Renal pelvis (tissue), 4 donors: ENCODE data around the gene ATOH7. TPM values are rescaled to one million over a fixed set of nuclear protein-coding genes. Genes with fewer than 3 reads are reported as not detected.
"Not testable (repeated sequence)": the region's sequence is repeated elsewhere in the genome, so short reads cannot be mapped to it uniquely, and the experiment has no call there.

Experiments
- DNase-seq: peaks from one replicate; pipeline ENCODE4 v3.0.0-alpha.2; 2013
- polyA plus RNA-seq, 3 donors: library from polyadenylated mRNA; unstranded; fragments of 120-200 nt; gene quantifications; one replicate each; pipeline ENCODE4 v1.2.1, GENCODE V29; 2013; ENCODE audit not compliant: insufficient read length in 3 of 3

ATOH7 gene
- polyA plus RNA-seq, 3 donors = 1.4 to 2.6 (median 1.4) TPM

DNA sequence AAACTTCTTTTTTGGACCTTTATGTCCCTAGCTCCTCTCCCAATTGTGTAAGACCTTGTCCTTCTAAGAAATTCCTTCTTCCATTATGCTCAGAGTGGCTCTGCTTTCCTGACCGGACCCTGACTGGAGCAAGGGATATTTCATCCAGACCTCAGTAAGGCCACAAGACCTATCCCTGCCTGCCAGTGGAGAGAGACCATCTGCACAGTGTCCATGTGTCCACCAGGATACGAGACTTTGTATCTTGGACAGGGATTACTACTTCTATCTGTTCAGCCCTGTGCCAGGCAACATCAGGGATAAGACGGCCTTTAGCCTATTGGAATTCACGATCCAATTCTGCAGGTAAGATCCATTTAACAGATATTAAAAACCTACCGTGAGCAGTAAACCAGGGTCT is 7.2 kb upstream of the ATOH7 start:
- DNase-seq = no peak

DNA sequence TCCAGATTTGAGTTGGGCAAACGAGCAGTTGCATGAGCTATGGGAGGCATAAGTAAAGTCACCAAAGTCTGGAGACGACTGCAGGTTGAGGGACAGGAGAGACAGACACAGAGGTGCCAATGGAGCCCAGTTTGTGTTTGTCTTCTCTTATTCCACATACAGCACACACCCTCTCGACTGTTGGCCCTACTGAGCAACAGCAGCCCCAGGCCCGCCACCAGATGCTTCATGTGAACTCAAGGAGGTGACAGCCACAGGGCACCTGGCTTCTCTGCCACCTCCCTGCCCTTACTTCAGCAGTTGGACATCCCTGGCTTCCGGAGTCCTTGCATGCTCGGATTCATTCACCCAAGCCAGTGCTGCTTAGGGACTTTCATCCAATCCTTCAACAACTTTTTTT is 6.5 kb upstream of the ATOH7 start:
- DNase-seq = no peak

DNA sequence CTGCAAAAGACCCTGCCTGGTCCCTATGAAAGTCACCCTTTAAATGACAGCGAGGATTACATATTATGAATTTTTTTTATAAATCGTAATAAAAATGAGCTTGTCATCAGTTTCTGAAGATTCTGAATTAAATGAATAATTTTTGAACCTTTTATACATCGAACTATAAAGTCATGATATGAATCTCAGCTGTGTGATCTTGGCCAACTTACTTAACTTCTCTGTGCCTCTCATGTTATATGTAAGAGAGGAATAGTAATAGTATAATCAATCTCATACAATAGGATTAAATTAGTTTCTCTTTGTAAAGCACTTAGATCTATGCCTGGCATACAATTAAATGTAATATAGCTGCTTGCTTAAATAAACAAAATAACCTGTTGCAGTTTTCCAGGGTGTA is 5.3 kb upstream of the ATOH7 start:
- DNase-seq = no peak

DNA sequence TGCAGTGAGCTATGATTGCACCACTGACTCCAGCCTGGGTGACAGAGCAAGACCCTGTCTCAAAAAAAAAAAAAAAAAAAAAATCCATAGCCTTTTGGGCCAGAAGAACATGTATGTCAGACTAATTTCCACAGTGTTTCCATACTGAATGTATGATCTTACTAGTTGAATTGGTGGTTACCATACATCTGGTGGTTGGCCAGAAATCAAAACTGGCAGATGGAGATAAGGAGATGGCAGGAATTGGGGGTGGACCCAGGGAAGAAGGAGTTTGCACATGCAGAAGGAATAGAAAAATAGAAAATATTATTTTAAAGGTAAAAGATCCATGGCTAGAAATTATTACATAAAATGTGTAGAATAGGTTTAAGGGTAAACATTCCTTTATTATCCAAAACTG is 3.7 kb upstream of the ATOH7 start:
- DNase-seq = no peak

DNA sequence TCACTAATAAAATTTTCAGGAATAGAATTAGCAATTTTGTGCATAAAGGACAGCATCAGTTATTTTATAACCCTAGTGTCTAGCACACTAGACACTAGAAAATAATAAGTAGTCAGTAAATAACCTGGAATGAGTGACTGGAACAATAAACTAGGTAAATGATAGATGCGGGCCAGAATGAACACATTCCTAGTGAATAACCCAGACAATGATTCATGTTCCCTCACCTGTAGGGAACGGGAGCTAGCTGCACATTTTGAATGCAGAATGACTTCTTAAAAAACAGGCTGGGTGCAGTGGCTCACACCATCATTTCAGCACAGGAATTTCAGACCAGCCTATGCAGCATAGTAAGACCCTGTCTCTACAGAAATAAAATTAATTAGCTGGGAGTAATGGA is 3.2 kb upstream of the ATOH7 start:
- DNase-seq = no peak

DNA sequence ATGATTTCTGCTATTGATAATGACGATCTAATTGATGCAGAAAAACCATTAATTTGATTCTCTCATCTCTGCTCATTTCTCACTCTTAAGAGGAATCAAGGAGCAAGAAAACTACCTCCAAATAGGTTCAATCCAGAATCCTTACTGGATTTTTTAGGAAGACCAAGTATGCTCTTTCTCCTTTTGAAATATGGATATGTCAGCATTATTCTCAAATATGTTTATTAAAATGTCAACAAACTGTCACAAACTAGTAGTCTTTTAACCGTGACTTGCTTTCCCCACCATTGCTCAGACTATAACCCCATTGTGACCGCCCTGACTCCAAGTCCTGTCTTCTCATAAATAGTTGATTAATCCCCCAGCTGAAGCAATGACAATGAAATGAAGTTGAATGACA is 1.1 kb upstream of the ATOH7 start:
- DNase-seq = no peak

DNA sequence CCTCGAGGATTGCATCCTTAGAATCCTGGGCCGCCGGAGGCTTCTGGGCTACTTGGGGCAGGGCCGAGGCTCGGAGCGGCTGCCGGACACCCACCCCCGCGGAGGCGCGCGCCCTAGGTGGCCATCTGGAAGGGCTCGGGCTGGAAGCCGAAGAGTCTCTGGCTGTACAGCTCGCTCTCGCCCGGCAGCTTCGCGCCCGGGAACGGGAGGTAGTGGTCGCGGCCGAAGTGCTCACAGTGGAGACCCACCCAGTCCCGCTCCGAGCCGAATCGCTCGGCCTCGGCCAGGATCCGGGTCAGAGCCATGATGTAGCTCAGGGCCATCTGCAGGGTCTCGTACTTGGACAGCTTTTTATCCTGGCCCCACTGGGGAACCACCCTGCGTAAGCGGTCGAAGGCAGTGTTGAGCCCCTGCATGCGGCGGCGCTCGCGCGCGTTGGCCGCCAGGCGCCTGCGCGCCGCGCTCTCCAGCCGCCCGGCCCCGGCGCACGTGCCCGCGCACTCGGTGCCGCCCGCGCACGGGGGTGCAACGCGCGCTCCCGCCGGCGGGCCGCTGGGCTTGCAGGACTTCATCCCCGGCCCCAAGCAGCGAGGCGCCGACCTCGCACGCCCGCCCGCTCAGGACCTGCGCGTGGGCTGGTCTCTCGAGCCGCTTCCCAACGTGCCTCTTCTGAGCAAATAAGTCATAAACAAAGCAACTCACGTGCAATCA is 652 bp downstream of the ATOH7 start:
- DNase-seq = peak; percentile 78

DNA sequence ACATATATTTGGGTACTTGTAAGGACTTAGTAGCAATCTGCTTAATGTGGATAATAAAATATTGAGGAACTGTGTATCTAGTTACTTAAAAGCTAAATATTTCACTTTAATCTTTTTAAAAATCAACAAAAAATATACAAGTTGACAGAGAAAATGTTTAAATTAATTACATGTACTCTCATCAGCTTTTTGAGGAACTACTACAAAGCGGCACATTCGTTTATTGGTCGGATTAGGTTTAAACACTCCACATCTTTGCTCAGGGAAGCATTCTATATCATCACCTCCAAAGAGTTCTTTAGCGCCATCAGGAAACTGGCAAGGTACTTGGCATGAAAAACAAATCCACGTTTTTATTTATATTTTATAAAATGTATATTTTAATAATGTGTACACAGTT is 1.6 kb downstream of the ATOH7 start:
- no peak for DNase-seq

DNA sequence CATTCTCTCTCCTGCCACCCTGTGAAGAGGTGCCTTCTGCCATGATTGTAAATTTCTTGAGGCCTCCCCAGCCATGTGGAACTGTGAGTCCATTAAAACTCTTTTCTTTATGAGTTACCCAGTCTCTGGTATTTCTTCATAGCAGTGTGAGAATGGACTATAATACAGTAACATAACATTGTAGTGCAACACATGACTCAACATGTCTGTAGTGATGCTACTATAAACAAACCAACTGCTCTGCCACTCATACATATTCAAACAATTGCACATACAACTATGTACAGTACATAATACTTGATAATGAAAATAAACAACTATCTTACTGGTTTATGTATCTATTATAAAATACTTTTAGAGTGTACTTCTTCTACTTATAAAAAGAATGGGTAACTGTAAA is 7.1 kb downstream of the ATOH7 start:
- DNase-seq = no peak

DNA sequence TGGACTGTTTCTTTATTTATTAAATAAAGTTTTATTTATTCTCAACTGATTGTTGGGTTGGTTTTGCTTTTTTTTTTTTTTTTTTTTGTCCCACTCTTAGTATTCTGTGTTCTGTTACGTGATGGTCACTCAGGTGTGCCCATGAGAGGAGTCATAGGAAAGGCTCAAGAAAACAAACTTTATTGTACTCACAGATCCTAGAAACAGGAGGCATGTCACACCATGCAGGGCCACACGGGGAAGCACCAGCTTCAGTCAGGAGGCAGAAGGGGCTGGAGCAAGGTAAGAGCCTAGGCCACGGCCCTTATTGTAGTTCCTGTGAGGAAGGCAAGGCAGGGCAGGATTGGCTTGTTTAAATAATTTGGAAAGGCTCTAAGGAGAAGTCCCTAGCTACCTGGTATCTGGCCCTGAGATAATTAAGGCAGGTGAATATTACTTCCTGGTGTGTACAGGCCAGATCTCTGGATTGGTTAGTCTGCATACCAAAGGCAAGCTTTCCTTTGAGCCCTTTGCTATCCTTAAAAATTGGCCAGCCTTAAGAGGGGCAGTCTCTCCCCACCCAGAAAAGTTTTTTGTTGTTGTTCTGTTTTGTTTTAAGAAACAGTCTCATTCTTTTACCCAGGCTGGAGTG is 8.3 kb downstream of the ATOH7 start:
- DNase-seq = no peak

DNA sequence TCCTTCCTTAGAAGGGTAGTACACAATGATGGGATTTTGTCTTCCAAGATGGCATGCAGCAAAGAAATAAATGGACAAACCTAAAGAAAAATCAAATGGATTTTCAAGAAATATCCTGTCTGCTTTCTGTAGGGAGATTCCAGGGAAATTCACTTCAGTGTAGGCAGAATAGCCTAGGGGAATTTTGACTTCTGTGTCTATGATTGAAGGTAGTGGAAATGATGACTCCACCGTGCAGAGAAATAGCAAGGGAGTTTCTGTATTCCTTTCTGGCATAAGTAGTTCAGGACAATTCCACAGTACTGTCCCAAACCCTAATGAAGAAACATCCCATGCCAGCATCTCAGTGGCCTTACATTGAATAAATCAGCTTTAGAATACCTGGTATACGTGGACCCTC is 9.5 kb downstream of the ATOH7 start:
- DNase-seq = no peak

DNA sequence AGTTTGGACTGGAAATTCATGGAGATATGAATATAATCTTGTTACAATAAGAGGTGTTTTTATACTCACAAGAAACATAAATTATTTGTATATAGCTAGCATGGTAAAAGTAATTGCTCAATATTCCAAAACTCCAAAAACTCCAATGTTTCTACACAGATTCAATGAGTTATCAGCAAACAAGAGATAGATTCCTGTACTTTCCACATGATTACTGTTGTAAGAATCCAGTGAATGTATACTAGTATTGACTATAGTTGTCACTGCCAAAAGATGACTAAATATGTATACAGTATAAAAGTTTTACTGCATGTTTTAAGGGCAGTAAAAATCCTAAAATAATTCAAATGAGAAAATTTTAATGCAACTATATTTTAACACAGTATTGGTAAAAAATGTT is 10.7 kb downstream of the ATOH7 start:
- no peak for DNase-seq

DNA sequence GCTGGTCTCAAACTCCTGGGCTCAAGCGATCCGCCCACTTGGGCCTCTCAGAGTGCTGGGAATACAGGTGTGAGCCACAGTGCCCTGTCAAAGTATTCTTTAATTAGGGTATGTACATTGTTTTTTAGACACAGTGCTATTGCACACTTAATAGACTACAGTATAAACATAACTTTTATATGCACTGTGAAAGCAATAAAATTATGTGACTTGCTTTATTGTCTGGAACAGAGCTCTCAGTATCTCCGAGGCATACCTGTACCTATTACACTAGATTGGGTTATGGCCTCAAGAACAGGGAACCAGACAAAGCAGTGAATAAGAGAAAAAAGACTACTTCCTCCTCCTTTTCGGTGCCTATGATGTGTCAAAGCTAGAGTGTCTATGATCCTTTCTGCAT is 13.1 kb downstream of the ATOH7 start:
- DNase-seq = no peak

DNA sequence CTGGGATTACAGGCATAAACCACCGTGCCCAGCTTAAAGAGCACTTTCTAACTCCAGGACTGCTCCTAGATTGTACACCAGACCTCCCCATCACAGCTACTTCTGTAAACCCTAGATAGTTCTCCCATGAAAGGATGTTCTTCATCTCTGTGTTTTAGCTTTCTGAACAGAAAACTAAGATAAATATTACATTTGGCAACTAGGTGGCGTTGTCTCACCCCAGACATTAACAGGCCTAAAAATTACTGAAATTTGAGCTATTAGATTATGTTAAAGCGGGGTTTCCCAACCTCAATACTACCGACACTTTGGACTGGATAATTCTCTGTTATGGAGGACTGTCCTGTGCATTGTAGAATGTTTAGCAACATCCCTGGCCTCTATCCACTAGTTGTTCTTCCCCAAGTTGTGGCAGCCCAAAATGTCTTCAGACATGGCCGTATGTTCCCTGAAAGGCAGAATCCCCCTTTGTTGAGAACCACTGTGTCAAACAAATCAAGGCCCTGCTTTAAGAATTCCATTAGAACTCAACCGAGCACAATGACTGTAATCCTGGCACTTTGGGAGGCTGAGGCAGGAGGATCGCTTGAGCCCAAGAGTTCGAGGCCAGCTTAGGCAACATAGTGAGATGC is 19.1 kb downstream of the ATOH7 start:
- DNase-seq = no peak

DNA sequence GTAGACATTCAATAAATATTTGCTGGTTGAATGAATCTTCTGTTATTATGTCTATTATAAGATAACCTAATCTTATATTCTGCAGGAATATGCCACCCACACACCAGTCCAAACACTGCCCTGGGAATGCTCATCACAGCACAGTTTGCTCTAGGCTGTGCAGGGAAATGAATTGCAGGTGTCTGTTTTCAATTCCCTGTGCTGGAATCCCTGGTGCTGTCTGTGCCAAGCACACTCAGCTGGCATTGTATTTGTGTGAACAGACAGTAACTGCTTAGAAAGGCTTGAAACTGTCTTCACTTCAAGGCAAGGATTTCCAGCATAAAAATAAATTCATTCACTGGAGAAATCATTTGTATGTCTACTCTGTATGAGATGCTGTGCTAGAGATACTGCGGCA is 20.2 kb downstream of the ATOH7 start:
- DNase-seq = no peak

DNA sequence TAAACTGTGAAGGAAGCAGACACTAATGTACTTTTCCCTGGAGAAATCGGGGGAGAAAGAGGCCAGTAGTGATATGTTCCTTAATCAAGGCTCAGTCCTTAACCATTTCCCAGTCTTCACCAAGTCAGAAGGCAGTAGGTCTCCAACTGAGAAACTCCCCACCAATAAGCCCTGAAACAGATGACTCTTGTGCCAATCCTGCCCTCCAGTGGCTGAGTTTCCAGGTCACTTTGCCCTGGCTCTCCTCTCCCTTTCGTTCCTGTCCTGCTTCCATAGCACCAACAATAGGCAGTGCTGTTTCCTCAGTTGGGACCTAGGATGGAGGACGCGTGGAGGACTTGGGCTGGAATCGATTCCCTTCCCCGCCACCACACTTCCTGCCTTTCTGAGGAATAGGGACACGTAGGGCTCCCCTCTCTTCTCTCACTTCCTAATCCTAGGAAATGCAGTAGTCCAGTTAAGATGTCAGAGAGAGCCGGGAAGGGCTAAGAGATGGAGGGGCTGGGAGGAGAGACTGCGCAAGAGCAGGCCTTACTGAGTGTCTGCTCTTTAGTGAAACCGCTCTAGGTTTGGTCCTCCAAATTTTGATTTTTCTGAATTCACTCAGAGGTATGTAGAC is 23.4 kb downstream of the ATOH7 start:
- peak; percentile 52 for DNase-seq

DNA sequence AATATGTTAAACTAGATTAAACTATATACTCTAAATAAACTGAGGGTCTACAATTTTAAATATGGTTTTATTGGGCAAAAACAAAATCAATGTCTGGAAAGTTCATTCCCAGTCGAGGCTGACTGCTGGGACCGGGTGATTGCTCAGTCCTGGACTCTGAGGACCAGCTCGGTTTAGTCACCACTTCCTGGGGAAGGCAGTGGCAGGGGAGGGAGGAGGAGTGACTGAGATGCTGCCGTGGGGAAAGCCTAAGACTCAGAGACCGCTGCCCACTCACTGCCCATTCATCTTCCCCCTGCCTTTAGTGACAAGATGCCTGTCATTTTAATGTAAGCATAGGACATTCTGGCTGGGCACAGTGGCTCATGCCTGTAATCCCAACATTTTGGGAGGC is 29.0 kb downstream of the ATOH7 start:
- no peak for DNase-seq

DNA sequence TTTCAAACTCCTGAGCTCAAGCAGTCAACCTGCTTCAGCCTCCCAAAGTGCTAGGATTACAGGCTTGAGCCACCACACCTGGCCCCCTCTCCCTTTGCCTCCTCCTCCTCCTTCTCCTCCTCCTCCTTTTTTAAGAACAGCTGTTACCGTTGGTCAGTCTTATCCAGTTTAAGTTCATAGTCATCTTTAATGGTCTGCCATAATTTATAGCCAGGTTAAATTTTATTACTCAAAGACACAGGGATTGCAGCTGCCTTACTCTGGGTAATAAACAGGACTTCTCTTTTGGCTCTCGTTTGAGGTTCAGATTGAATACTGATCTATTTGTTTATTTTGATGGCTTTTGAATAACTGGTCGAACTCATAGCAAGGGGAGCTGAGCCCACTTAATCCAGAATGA is 35.2 kb downstream of the ATOH7 start:
- DNase-seq = peak; percentile 44

DNA sequence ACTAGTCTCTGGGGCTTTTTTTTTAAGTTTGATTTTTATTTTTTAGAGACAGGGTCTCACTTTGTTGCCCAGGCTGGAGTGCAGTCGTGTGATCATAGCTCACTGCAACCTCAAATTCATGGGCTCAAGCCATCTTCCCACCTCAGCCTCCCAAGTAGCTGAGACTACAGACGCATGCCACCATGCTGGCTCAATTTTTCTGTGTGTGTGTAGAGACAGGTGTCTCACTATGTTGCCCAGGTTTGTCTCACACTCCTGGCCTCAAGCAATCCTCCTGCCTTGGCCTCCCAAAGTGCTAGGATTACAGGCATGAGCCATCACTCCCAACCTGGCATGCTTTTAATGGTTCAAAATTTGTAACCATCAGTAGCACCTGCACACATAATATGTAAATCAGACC is 36.1 kb downstream of the ATOH7 start:
- DNase-seq = not testable (repeated sequence)

DNA sequence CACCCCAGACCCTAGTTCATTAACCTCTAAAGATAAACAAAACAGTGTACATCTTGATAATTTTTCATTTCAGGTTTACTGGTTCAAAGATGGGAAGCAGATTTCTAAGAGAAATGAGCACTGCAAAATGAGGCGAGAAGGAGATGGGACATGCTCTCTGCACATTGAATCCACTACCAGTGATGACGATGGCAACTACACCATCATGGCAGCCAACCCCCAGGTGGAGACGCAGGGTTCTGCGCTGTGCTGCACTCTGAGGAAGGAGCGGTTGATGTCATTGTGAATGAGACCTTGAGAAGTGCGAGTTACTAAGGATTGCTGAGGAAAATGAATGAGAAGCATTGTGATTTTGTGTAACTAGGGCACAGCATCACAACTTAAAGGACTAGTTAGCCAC is 37.6 kb downstream of the ATOH7 start:
- no peak for DNase-seq

DNA sequence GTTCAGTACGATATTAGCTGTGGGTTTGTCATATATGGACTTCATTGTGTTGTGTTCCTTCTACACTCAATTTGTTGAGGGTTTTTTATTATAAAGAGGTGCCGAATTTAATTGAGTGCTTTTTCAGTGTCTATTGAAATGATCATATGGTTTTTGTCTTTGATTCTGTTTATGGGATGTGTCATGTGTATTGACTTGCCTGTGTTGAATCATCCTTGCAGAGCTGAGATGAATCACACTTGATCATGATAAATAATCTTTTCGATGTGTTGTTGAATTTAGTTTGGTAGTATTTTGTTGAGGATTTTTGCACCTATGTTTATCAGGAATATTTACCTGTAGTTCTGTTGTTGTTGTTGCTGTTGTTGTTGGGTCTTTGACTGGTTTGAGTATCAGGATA is 39.8 kb downstream of the ATOH7 start:
- DNase-seq = no peak

DNA sequence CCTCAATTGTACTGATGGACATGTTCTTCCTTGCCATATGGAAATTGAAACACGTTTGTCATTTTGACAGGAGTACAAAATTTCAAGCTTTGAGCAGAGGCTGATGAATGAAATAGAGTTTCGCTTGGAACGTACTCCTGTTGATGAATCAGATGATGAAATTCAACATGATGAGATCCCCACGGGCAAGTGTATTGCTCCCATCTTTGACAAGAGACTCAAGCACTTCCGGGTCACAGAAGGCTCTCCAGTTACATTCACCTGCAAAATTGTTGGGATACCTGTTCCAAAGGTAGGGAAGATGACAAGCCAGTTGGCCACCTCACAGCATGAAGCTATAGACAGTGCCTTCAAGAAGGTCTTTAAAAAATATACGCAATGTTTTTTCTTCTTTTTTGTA is 43.1 kb downstream of the ATOH7 start:
- DNase-seq = no peak

DNA sequence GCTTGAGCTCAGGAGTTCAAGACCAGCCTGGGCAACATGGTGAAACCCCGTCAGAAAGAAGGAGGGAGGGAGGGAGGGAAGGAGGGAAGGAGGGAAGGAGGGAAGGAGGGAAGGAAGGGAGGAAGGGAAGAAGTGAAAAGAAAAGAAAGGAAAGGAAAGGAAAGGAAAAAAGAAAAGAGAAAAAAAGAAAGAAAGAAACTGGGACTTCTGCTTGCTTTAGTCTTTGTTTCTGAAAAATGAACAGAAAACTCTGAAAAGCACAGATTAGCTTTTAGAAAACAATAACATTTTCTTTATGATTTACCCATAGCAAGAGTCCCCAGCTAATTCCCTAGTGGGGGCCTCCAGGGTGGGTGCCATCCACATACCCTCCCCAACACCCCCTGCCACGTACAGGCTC is 46.8 kb downstream of the ATOH7 start:
- no peak for DNase-seq
